ENCODE results near the gene PARD3.
"Not testable (repeated sequence)": the region's sequence is repeated elsewhere in the genome, so short reads cannot be mapped to it uniquely, and the experiment has no call there.

Gene PARD3

GRCh38 chr10:34650156-34650555 lies 164.9 kb downstream of the PARD3 start:
- Mint-ChIP-seq H3K27ac (no peak overlapping the region), H3K27me3 (peaks cover 4% of the 10 kb centered on the region), H3K36me3 (no peaks in the 10 kb centered on the region), H3K9me3 (ENCODE audit: low read depth) (no peaks in the 10 kb centered on the region), H3K4me1 (ENCODE audit: low read depth) (no peaks in the 10 kb centered on the region), H3K4me3 (no peak overlapping the region)

DNA sequence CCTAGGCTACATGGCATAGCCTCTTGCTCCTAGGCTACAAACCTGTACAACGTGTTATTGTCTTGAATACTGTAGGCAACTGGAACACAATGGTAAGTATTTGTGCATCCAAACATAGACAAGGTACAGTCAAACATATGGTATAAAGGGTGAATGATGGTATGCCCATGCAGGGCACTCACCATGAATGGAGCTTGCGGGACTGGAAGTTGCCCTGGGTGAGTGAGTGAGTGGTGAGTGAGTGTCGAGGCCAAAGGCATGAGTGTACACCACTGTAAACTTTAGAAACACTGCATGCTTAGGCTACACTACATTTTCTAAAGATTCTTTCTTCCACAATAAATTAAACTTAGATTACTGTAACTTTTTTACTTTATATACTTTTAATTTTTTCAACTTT lies 165.7 kb downstream of the PARD3 start:
- no peaks in the 10 kb centered on the region for H3K9me3 Mint-ChIP-seq (ENCODE audit: low read depth)
- H3K27ac Mint-ChIP-seq = no peak overlapping the region
- no peaks in the 10 kb centered on the region for H3K4me1 Mint-ChIP-seq (ENCODE audit: low read depth)
- H3K36me3 Mint-ChIP-seq = no peaks in the 10 kb centered on the region
- peaks cover 4% of the 10 kb centered on the region for H3K27me3 Mint-ChIP-seq
- H3K4me3 Mint-ChIP-seq = no peak overlapping the region

- no peak overlapping the region for H3K27ac Mint-ChIP-seq
- peaks cover 4% of the 10 kb centered on the region for H3K27me3 Mint-ChIP-seq
- H3K9me3 Mint-ChIP-seq (ENCODE audit: low read depth) = no peaks in the 10 kb centered on the region
- no peak overlapping the region for H3K4me3 Mint-ChIP-seq
- H3K36me3 Mint-ChIP-seq = no peaks in the 10 kb centered on the region
- no peaks in the 10 kb centered on the region for H3K4me1 Mint-ChIP-seq (ENCODE audit: low read depth)
Measured at GRCh38 chr10:34648919-34649318, 166.2 kb downstream of the PARD3 start.

DNA sequence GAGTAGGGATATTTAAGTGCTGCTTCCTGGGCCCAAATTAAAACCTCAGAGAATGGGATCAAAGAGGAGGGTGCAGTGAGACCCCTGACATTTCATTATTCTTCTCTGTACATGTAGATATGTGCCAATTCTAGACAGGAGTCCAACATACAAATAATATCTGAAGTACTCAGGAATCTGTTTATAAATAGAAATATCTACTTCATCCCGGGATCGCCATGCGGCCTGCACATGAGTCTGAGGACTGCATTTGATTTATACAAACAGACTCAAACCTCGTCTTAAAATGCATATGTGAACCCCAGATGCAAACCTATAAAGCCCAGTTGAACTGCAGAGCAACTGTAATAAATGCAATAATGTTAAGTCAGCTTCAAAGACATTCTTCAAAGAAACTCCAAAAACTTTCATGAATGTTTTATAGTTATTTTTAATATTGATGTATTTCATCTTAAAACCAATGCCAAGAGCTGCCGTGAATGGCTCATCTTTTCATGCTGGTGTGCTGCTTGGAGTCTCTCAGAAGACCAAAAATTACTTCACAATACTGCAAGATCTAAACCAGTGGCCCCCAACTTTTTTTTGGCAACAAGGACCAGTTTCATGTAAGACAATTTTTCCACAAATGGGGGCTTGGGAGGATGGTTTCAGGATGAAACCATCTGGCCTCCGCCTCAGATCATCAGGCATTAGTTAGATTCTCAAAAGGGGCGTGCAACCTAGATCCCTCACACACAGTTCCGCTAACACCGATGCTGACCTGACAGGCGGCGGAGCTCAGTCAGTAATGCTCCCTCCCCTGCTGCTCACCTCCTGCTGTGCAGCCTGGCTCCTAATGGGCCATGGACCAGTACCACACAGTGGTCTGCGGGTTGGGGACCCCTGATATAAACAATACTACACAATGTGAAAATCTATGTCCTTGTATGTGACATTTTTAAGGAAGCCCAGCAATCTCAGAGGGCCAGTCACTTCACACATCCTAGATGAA lies 166.9 kb downstream of the PARD3 start:
- Mint-ChIP-seq H3K4me1 (ENCODE audit: low read depth) (no peaks in the 10 kb centered on the region), H3K27me3 (peaks cover 2% of the 10 kb centered on the region), H3K4me3 (no peak overlapping the region), H3K36me3 (no peaks in the 10 kb centered on the region), H3K27ac (no peak overlapping the region), H3K9me3 (ENCODE audit: low read depth) (no peaks in the 10 kb centered on the region)

GRCh38 chr10:34647160-34647559 lies 167.9 kb downstream of the PARD3 start:
- H3K27me3 Mint-ChIP-seq = peaks cover 2% of the 10 kb centered on the region
- no peaks in the 10 kb centered on the region for H3K9me3 Mint-ChIP-seq (ENCODE audit: low read depth)
- H3K27ac Mint-ChIP-seq = no peak overlapping the region
- H3K4me3 Mint-ChIP-seq = no peak overlapping the region
- H3K36me3 Mint-ChIP-seq = no peaks in the 10 kb centered on the region
- no peaks in the 10 kb centered on the region for H3K4me1 Mint-ChIP-seq (ENCODE audit: low read depth)

DNA sequence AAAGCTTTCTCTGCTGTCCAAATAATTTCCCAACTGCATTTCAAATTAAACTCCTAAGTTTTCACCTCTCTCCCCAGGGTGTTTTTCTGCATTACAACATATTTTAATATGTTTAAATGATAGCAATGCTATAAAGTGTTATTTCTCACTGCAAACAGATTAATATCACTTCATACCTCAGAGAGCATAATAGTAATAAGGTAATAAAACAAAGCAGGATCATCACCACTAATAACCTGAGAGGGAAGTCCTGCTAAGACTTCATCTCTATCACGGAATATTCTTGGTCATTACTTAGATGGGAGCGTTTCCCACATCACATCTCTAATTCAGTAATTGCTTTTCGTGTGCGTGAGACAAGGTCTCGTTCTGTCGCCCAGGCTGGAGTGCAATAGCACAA lies 168.8 kb downstream of the PARD3 start:
- Mint-ChIP-seq H3K36me3 (no peaks in the 10 kb centered on the region), H3K27me3 (peaks cover 2% of the 10 kb centered on the region), H3K4me1 (ENCODE audit: low read depth) (no peaks in the 10 kb centered on the region), H3K9me3 (ENCODE audit: low read depth) (no peaks in the 10 kb centered on the region), H3K4me3 (no peak overlapping the region), H3K27ac (no peak overlapping the region)

DNA sequence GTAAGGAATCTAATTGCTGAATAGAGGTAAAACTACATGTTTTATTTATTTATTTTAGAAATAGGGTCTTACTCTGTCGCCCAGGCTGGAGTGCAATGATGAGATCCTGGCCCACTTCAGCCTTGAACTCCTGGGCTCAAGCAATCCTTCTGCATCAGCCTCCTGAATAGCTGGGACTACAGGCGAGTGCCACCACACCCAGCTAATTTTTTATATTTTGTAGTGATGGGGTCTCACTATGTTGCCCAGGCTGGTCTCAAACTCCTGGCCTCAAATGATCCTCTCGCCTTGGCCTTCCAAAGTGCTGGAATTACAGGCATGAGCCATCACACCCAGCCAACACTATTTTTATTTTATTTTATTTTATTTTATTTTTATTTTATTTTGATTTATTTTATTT lies 170.3 kb downstream of the PARD3 start:
- not testable (repeated sequence) for H3K36me3 Mint-ChIP-seq; H3K27ac Mint-ChIP-seq; H3K4me3 Mint-ChIP-seq; H3K27me3 Mint-ChIP-seq; H3K4me1 Mint-ChIP-seq (ENCODE audit: low read depth); H3K9me3 Mint-ChIP-seq (ENCODE audit: low read depth)

- Mint-ChIP-seq H3K4me1 (ENCODE audit: low read depth) (no peaks in the 10 kb centered on the region), H3K4me3 (no peak overlapping the region), H3K9me3 (ENCODE audit: low read depth) (no peaks in the 10 kb centered on the region), H3K27ac (no peak overlapping the region), H3K27me3 (no peaks in the 10 kb centered on the region), H3K36me3 (no peaks in the 10 kb centered on the region)
Measured at GRCh38 chr10:34644224-34644623, 170.9 kb downstream of the PARD3 start.

DNA sequence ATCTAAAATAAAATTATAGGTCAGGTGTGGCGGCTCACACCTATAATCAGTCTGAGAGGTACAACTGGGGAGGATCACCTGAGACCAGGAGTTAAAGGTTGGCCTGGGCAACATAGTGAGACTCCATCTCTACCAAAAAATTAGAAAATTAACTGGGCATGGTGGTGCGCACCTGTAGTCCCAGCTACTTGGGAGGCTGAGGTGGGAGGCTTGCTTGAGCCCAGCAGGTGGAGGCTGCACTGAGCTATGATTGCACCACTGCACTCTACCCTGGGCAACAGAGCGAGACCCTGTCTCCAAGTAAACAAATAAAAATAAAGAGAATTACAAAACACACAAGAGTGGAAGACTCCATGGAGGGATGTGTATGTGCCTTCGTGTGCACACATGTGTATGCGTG lies 171.5 kb downstream of the PARD3 start:
- Mint-ChIP-seq H3K27ac (no peak overlapping the region), H3K27me3 (no peaks in the 10 kb centered on the region), H3K9me3 (ENCODE audit: low read depth) (no peaks in the 10 kb centered on the region), H3K4me3 (no peak overlapping the region), H3K36me3 (no peaks in the 10 kb centered on the region), H3K4me1 (ENCODE audit: low read depth) (no peaks in the 10 kb centered on the region)

GRCh38 chr10:34641913-34642558 lies 173.1 kb downstream of the PARD3 start:
- H3K27me3 Mint-ChIP-seq = no peaks in the 10 kb centered on the region
- H3K9me3 Mint-ChIP-seq (ENCODE audit: low read depth) = no peaks in the 10 kb centered on the region
- H3K27ac Mint-ChIP-seq = no peak overlapping the region
- no peak overlapping the region for H3K4me3 Mint-ChIP-seq
- H3K4me1 Mint-ChIP-seq (ENCODE audit: low read depth) = peaks cover 9% of the 10 kb centered on the region
- no peaks in the 10 kb centered on the region for H3K36me3 Mint-ChIP-seq

- H3K27me3 Mint-ChIP-seq = no peaks in the 10 kb centered on the region
- H3K4me3 Mint-ChIP-seq = no peak overlapping the region
- H3K36me3 Mint-ChIP-seq = no peaks in the 10 kb centered on the region
- no peaks in the 10 kb centered on the region for H3K9me3 Mint-ChIP-seq (ENCODE audit: low read depth)
- no peak overlapping the region for H3K27ac Mint-ChIP-seq
- peaks cover 9% of the 10 kb centered on the region for H3K4me1 Mint-ChIP-seq (ENCODE audit: low read depth)
Measured at GRCh38 chr10:34641147-34641912, 173.8 kb downstream of the PARD3 start.

GRCh38 chr10:34638406-34639054 lies 176.6 kb downstream of the PARD3 start:
- Mint-ChIP-seq H3K4me1 (ENCODE audit: low read depth) (peaks cover 9% of the 10 kb centered on the region), H3K27ac (no peak overlapping the region), H3K27me3 (no peaks in the 10 kb centered on the region), H3K4me3 (no peak overlapping the region), H3K36me3 (no peaks in the 10 kb centered on the region), H3K9me3 (ENCODE audit: low read depth) (no peaks in the 10 kb centered on the region)

- Mint-ChIP-seq H3K9me3 (ENCODE audit: low read depth) (no peaks in the 10 kb centered on the region), H3K27me3 (no peaks in the 10 kb centered on the region), H3K36me3 (no peaks in the 10 kb centered on the region), H3K4me1 (ENCODE audit: low read depth) (peaks cover 9% of the 10 kb centered on the region), H3K4me3 (no peak overlapping the region), H3K27ac (no peak overlapping the region)
Measured at GRCh38 chr10:34637418-34637911, 177.6 kb downstream of the PARD3 start.

- no peaks in the 10 kb centered on the region for H3K36me3 Mint-ChIP-seq
- H3K4me3 Mint-ChIP-seq = no peak overlapping the region
- H3K9me3 Mint-ChIP-seq (ENCODE audit: low read depth) = no peaks in the 10 kb centered on the region
- no peaks in the 10 kb centered on the region for H3K27me3 Mint-ChIP-seq
- no peak overlapping the region for H3K27ac Mint-ChIP-seq
- peaks cover 9% of the 10 kb centered on the region for H3K4me1 Mint-ChIP-seq (ENCODE audit: low read depth)
Measured at GRCh38 chr10:34635111-34635510, 180.0 kb downstream of the PARD3 start.
